ENCODE data around the gene SART3. TPM values are rescaled to one million over a fixed set of nuclear protein-coding genes. Genes with fewer than 3 reads are reported as not detected.

Gene SART3
- total and polyA plus RNA-seq, 2 of the 8 experiments (the other 6 are each of a cell fraction or from before 2014, with no cell fraction given) = 16.0 to 103 TPM

- Histone ChIP-seq H2BK5ac (ENCODE audit: low read depth, low read length) (no peak overlapping the region), H3K4ac (replicated peaks; ENCODE audit: insufficient read length, low read depth, low read length) (no peak overlapping the region), H3K14ac (ENCODE audit: insufficient read length) (no peak overlapping the region), H3K27ac (ENCODE audit: low read depth, low read length) (no peak overlapping the region), H3K9ac (replicated peaks in 1 of 4; ENCODE audit: extremely low read depth in 1 of 4, low read depth in 3 of 4, low read length in 3 of 4) (no peak overlapping the region), H3K4me3 (ENCODE audit: extremely low read depth in 1 of 4, insufficient read depth in 2 of 4, low read depth in 3 of 4, low read length in 4 of 4) (no peak overlapping the region), H3K79me1 (ENCODE audit: low read depth, low read length) (no peaks in the 10 kb centered on the region), H2BK15ac (ENCODE audit: low read length) (no peak overlapping the region), H3K4me1 (replicated peaks in 1 of 4; ENCODE audit: control insufficient read depth in 3 of 4, insufficient read depth in 4 of 4, low read length in 3 of 4) (peaks cover 0 to 17% (median 11%) of the 10 kb centered on the region in 4 experiments; a peak in 6 of 7 replicates), H3K9me3 (ENCODE audit: insufficient read depth in 2 of 2, low read depth in 1 of 2, low read length in 1 of 2) (no peaks in the 10 kb centered on the region), H3K4me2 (ENCODE audit: insufficient read depth in 1 of 2, low read depth in 2 of 2, low read length in 2 of 2) (0 out of 4 replicates have a peak overlapping the region, but pooled peaks of 1 of the 2 experiments have one; percentile 7), H4K91ac (replicated peaks; ENCODE audit: insufficient read length, low read length) (no peak overlapping the region), H3K79me2 (ENCODE audit: control insufficient read depth in 1 of 2, insufficient read depth in 2 of 2, low read length in 2 of 2) (no peaks in the 10 kb centered on the region), H2BK12ac (ENCODE audit: low read depth, low read length) (0 out of 2 replicates have a peak overlapping the region, but pooled peaks have one; percentile 9), H2AK5ac (ENCODE audit: low read depth, low read length) (no peak overlapping the region), H3K23me2 (ENCODE audit: low read depth, low read length) (no peaks in the 10 kb centered on the region), H2BK20ac (ENCODE audit: low read length) (no peak overlapping the region), H2BK120ac (replicated peaks; ENCODE audit: low read depth, low read length) (no peak overlapping the region), H4K8ac (ENCODE audit: extremely low read depth, insufficient read depth, low read length) (peak overlapping the region; percentile 35; the same call in 1 of the 2 replicates), H3K23ac (ENCODE audit: insufficient read length) (no peak overlapping the region), H3K56ac (replicated peaks; ENCODE audit: insufficient read length, low read depth, low read length) (no peak overlapping the region), H4K5ac (ENCODE audit: insufficient read length, low read depth, low read length) (no peak overlapping the region), H3K36me3 (ENCODE audit: control insufficient read depth in 2 of 4, insufficient read depth in 4 of 4, low read length in 3 of 4) (no peaks in the 10 kb centered on the region), H3K18ac (ENCODE audit: extremely low read depth, low read length) (no peak overlapping the region; the same call in 1 of the 2 replicates), H2AFZ (ENCODE audit: low read length) (no peak overlapping the region), H4K20me1 (replicated peaks in 1 of 2; ENCODE audit: control insufficient read depth in 1 of 2, insufficient read depth in 2 of 2, low read length in 2 of 2) (no peaks in the 10 kb centered on the region), H3K27me3 (replicated peaks in 1 of 4; ENCODE audit: control insufficient read depth in 3 of 4, extremely low read depth in 1 of 4, insufficient read depth in 3 of 4, low read length in 3 of 4) (no peaks in the 10 kb centered on the region)
- no peak for FAIRE-seq
- WGBS, 2 experiments (ENCODE audit: extremely low coverage in 1 of 2, insufficient coverage in 1 of 2, insufficient read length in 1 of 2, insufficient replicate concordance in 2 of 2, low coverage in 1 of 2, low lambda C conversion rate in 2 of 2, missing lambda C conversion rate in 1 of 2) = 72% methylated on average over 7 of the region's 7 CpGs; no CpG with 5 or more reads in 1 of the 2 experiments
- no peak for DNase-seq (ENCODE audit: low read depth in 1 of 2, low spot score in 2 of 2)
- ChIA-PET POLR2A (ENCODE audit: partially characterized antibody) (interaction anchor here (1.2 to 3.5 kb wide), 3 partner anchors 11 to 28 kb away, joined by 3 to 10 read pairs (median 5); partner anchors contain the start of genes ISCU and SART3), CTCF (ENCODE audit: partially characterized antibody) (interaction anchor here (0.6 to 1.8 kb wide), 15 partner anchors 8 to 382 kb away, joined by 3 to 7 read pairs (median 3); partner anchors contain the start of gene TMEM119)
- TF ChIP-seq MAX (IDR thresholded peaks at IDR 0.05) (no peak), BCL11A (IDR thresholded peaks at IDR 0.05; ENCODE audit: low read depth in 2 of 2, low read length in 2 of 2) (no peak), SRF (IDR thresholded peaks at IDR 0.05; ENCODE audit: low read depth, low read length) (no peak), RAD21 (IDR thresholded peaks at IDR 0.05 in 1 of 2, conservative IDR thresholded peaks at IDR 0.05 in 1 of 2; ENCODE audit: low read depth in 2 of 2, low read length in 2 of 2) (no peak), CTBP2 (IDR thresholded peaks at IDR 0.05; ENCODE audit: borderline replicate concordance, insufficient read depth, insufficient read length, low read length) (no peak), CREB1 (IDR thresholded peaks at IDR 0.05) (no peak), RNF2 (IDR thresholded peaks at IDR 0.05; ENCODE audit: borderline replicate concordance, low read depth, low read length, missing control alignments, poor library complexity, severe bottlenecking) (no peak), PHF8 (conservative IDR thresholded peaks at IDR 0.05; ENCODE audit: low read depth, low read length) (no peak), KDM4A (IDR thresholded peaks at IDR 0.05; ENCODE audit: low read depth, low read length, severe bottlenecking) (no peak), POU5F1 (IDR thresholded peaks at IDR 0.05; ENCODE audit: low read depth, low read length) (no peak), TAF7 (optimal IDR thresholded peaks at IDR 0.05; ENCODE audit: borderline replicate concordance, low read depth, low read length) (no peak), ZNF274 (IDR thresholded peaks at IDR 0.05; ENCODE audit: borderline replicate concordance, extremely low read depth, low read length) (no peak), SP4 (IDR thresholded peaks at IDR 0.05; ENCODE audit: low read length) (no peak)
Measured at GRCh38 chr12:108589840-108590229, 28.9 kb upstream of the SART3 start.

Measured in H1 (cell line).